GM10248 (cell line): ENCODE data around the gene FANCE.

Source experiments
- CTCF ChIA-PET: fragments of 300-600 bp; sonication (Branson Sonifier 250); formaldehyde crosslinking; extraction: SDS; loops from one replicate; lab custom pipeline; 2021; ENCODE audit warnings: antibody characterized with exemption; lab: Yijun Ruan, JAX
- POLR2A ChIA-PET: fragments of 350-650 bp; sonication (Branson Sonifier 250); formaldehyde crosslinking; extraction: SDS; loops from one replicate; lab custom pipeline; 2020; ENCODE audit warnings: antibody characterized with exemption; lab: Yijun Ruan, JAX
- DNase-seq: peaks from one replicate; pipeline ENCODE4 v3.0.0; 2012; ENCODE audit errors: extremely low spot score
- CTCF ChIP-seq: IDR thresholded peaks from 2 replicates; pipeline ENCODE4 v1.5.1; 2012; ENCODE audit warnings: mild to moderate bottlenecking, low read depth; ENCODE audit errors: extremely low read depth, missing control alignments, control extremely low read depth

Gene FANCE

GRCh38 chr6:35489066-35489465, 36.9 kb downstream of the FANCE start:
- POLR2A ChIA-PET: no interaction called here
- TF ChIP-seq CTCF: no peak
- no peak for DNase-seq
- CTCF ChIA-PET: interaction anchor here (1.0 kb wide), 1 partner anchor 10 kb away, joined by 3 read pairs; no protein-coding TSS in a partner anchor

GRCh38 chr6:35489995-35490791, 38.1 kb downstream of the FANCE start:
- ChIA-PET POLR2A (no interaction called here), CTCF (no interaction called here)
- no peak for TF ChIP-seq CTCF
- DNase-seq: no peak

GRCh38 chr6:35490821-35491557, 38.9 kb downstream of the FANCE start:
- CTCF ChIA-PET: no interaction called here
- DNase-seq: no peak
- no peak for TF ChIP-seq CTCF
- POLR2A ChIA-PET: no interaction called here

GRCh38 chr6:35491558-35492257, 39.6 kb downstream of the FANCE start:
- CTCF ChIA-PET: no interaction called here
- POLR2A ChIA-PET: interaction anchor here (1.2 kb wide), 1 partner anchor 14 kb away, joined by 5 read pairs; no protein-coding TSS in a partner anchor
- no peak for TF ChIP-seq CTCF
- no peak for DNase-seq

GRCh38 chr6:35492258-35492973, 40.3 kb downstream of the FANCE start:
- ChIA-PET CTCF (no interaction called here), POLR2A (interaction anchor here (1.2 kb wide), 1 partner anchor 15 kb away, joined by 5 read pairs; no protein-coding TSS in a partner anchor)
- DNase-seq: no peak
- no peak for TF ChIP-seq CTCF

DNA sequence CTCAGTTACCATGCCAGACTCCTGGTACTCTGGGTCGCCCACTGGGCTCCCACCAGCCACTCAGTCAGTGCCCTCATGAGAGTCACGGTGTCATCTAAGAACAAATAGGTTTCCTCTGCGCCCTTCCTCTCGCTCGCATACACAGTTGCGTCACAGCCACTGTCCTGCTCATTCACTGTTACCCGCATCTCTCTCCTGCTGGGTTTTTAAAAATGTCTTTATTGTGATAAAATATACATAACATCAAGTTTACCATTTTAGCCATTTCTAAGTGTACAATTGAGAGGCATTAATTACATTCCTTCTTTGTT, 40.8 kb downstream of the FANCE start:
- ChIA-PET POLR2A (no interaction called here), CTCF (no interaction called here)
- no peak for TF ChIP-seq CTCF
- no peak for DNase-seq
